BLaER1 treated with 17β-estradiol and CSF1 and Interleukin-3, amounts not matched to agents 10 nM and 100 nM (cell line): ENCODE data around the gene GHRHR.
A peak's percentile ranks its signal among the peaks of the same experiment; 100 is the strongest.

Source experiments
- H3K27ac ChIP-seq, 11 experiments: shearing (Covaris generic); formaldehyde crosslinking; 2 replicates each; pipeline ENCODE4 v1.8.1; 2022
- H3K27me3 ChIP-seq, 11 experiments: shearing (Covaris generic); formaldehyde crosslinking; 2 replicates each; pipeline ENCODE4 v1.8.1; 2022
- H3K36me3 ChIP-seq, 11 experiments: shearing (Covaris generic); formaldehyde crosslinking; 2 replicates each; pipeline ENCODE4 v1.8.1; 2022
- H3K4me1 ChIP-seq, 10 experiments: shearing (Covaris generic); formaldehyde crosslinking; 2 replicates each; pipeline ENCODE4 v1.8.1; 2022
- H3K4me2 ChIP-seq, 11 experiments: shearing (Covaris generic); formaldehyde crosslinking; 2 replicates each; pipeline ENCODE4 v1.8.1; 2022
- H3K4me3 ChIP-seq, 10 experiments: shearing (Covaris generic); formaldehyde crosslinking; 2 replicates each; pipeline ENCODE4 v1.8.1; 2022
- H3K9ac ChIP-seq, 11 experiments: shearing (Covaris generic); formaldehyde crosslinking; 2 replicates each; pipeline ENCODE4 v1.8.1; 2022
- H3K9me3 ChIP-seq, 11 experiments: shearing (Covaris generic); formaldehyde crosslinking; replicated peaks in 1 of 11; 2 replicates each; pipeline ENCODE4 v1.8.1; 2022
- H4K20me1 ChIP-seq, 11 experiments: shearing (Covaris generic); formaldehyde crosslinking; 2 replicates each; pipeline ENCODE4 v1.8.1; 2022
- Cebpa-rat ChIP-seq, 11 experiments: shearing (Covaris generic); IDR thresholded peaks; 2 replicates each; pipeline ENCODE4 v1.8.1; 2022

Gene GHRHR

DNA sequence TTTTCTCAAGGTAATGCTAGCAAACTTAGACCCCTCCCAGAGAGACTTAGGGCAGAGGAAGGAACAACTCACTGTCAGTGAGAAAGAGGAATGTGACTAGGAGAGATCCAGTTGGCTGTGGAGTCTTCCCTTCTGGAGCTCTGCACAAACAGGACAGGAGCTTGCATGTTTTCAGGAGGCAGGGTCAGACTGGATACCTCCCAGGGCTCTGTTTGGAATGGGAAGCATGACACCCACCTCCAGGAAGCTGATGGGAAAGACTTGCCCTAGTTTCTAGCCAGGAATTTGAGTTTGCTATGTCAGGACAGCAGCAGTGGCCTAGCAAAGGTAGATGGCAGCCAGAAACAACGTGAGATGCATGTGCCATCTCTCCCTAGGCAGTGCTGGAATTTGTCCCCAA is 40.6 kb downstream of the GHRHR start:
- no peaks in the 10 kb centered on the region for H3K27me3 ChIP-seq
- H3K27ac ChIP-seq: no peak overlapping the region
- no peak overlapping the region for H3K4me3 ChIP-seq
- no peak for TF ChIP-seq Cebpa-rat (IDR thresholded peaks at IDR 0.05)
- no peaks in the 10 kb centered on the region; a peak in 1 of 22 replicates for H4K20me1 ChIP-seq
- peaks cover 12 to 33% (median 18%) of the 10 kb centered on the region in 10 experiments for H3K4me1 ChIP-seq
- no peaks in the 10 kb centered on the region for H3K36me3 ChIP-seq
- H3K4me2 ChIP-seq: no peak overlapping the region
- H3K9me3 ChIP-seq: 0 out of 22 replicates have a peak, but pooled peaks cover 0 to 4% (median 0%) of the 10 kb centered on the region in 11 experiments
- H3K9ac ChIP-seq: no peak overlapping the region

DNA sequence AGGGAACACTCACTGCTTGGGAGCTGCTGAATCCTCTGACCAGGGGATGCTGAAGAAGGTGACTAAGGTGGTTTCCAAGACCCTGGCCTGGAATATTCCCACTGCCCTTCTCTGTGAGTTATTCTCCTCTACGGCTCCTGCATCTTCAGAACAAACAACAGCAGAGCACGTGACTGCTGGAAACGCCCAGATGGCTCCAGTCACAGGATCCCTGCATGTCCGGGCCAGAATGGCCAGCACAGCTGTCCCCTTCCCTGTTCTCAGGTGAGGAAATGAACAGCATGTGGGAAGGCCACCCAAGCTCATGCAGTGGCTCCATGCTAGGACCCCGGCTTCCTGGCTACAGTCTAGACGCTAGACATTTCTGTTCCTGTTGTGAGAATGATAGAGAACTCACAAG is 43.1 kb downstream of the GHRHR start:
- H3K27ac ChIP-seq: no peak overlapping the region
- H3K27me3 ChIP-seq: no peaks in the 10 kb centered on the region
- TF ChIP-seq Cebpa-rat (IDR thresholded peaks at IDR 0.05): no peak
- peaks cover 0 to 13% (median 8%) of the 10 kb centered on the region in 11 experiments; a peak in 8 of 22 replicates for H3K9me3 ChIP-seq
- H3K4me3 ChIP-seq: no peak overlapping the region
- peaks cover 7 to 10% (median 8%) of the 10 kb centered on the region in 10 experiments for H3K4me1 ChIP-seq
- no peak overlapping the region for H3K9ac ChIP-seq
- no peak overlapping the region for H3K4me2 ChIP-seq
- H3K36me3 ChIP-seq: no peaks in the 10 kb centered on the region
- H4K20me1 ChIP-seq: no peaks in the 10 kb centered on the region; a peak in 1 of 22 replicates

DNA sequence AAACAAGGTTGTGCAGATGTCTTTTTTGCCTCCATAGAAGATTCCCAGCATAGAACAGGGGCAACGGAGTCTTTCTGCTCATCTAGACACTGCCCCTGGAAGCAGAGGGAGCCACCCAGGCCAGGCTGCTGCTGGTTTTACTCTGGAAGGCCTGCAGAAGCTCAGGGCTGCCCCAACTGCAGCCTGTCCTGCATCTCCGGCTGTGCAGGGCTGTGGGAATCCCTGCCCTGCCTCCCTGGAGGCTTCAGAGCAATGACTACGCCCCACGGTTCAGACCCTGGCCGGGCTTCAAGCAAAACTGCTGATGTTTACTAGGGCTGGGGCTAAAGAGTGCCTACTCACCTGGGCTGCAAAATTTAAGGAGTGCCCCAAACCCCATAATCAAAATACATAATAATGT is 43.9 kb downstream of the GHRHR start:
- no peak overlapping the region for H3K4me2 ChIP-seq
- no peaks in the 10 kb centered on the region for H3K27me3 ChIP-seq
- H3K36me3 ChIP-seq: no peaks in the 10 kb centered on the region
- no peaks in the 10 kb centered on the region; a peak in 1 of 22 replicates for H4K20me1 ChIP-seq
- H3K9me3 ChIP-seq: peaks cover 0 to 16% (median 8%) of the 10 kb centered on the region in 11 experiments; a peak in 8 of 22 replicates
- peaks cover 0 to 2% (median under 1%) of the 10 kb centered on the region in 10 experiments; a peak in 11 of 20 replicates for H3K4me1 ChIP-seq
- H3K4me3 ChIP-seq: no peak overlapping the region
- no peak overlapping the region for H3K9ac ChIP-seq
- no peak overlapping the region for H3K27ac ChIP-seq
- no peak for TF ChIP-seq Cebpa-rat (IDR thresholded peaks at IDR 0.05)

GRCh38 chr7:31014826-31015225 is 51.1 kb downstream of the GHRHR start:
- TF ChIP-seq Cebpa-rat (IDR thresholded peaks at IDR 0.05): no peak
- no peak overlapping the region for H3K4me3 ChIP-seq

GRCh38 chr7:31017032-31017675 is 53.4 kb downstream of the GHRHR start:
- Histone ChIP-seq H3K4me3 (no peak overlapping the region), H4K20me1 (no peaks in the 10 kb centered on the region; a peak in 1 of 22 replicates), H3K27me3 (no peaks in the 10 kb centered on the region), H3K4me1 (peaks cover 0 to 16% (median 4%) of the 10 kb centered on the region in 10 experiments; a peak in 9 of 20 replicates), H3K9me3 (peaks cover 0 to under 1% (median 0%) of the 10 kb centered on the region in 11 experiments; a peak in 3 of 22 replicates), H3K4me2 (peak overlapping the region in 1 of 11 experiments; percentile 15; a peak in 1 of 22 replicates), H3K27ac (no peak overlapping the region), H3K9ac (no peak overlapping the region), H3K36me3 (no peaks in the 10 kb centered on the region)
- TF ChIP-seq Cebpa-rat (IDR thresholded peaks at IDR 0.05): no peak

More at GRCh38 chr7:31014826-31015225, 51.1 kb downstream of the GHRHR start:
- H3K36me3 ChIP-seq: no peaks in the 10 kb centered on the region
- peaks cover 0 to 16% (median 8%) of the 10 kb centered on the region in 11 experiments; a peak in 8 of 22 replicates for H3K9me3 ChIP-seq
- no peak overlapping the region for H3K9ac ChIP-seq
- H3K27me3 ChIP-seq: no peaks in the 10 kb centered on the region
- no peak overlapping the region for H3K4me2 ChIP-seq
- H3K27ac ChIP-seq: no peak overlapping the region
- peaks cover 0 to 15% (median 4%) of the 10 kb centered on the region in 10 experiments; a peak in 9 of 20 replicates for H3K4me1 ChIP-seq
- H4K20me1 ChIP-seq: no peaks in the 10 kb centered on the region

- Histone ChIP-seq H3K27ac (no peak overlapping the region), H3K4me3 (no peak overlapping the region), H3K4me1 (peaks cover 0 to 16% (median 5%) of the 10 kb centered on the region in 10 experiments; a peak in 11 of 20 replicates), H3K36me3 (no peaks in the 10 kb centered on the region), H4K20me1 (no peaks in the 10 kb centered on the region; a peak in 1 of 22 replicates), H3K27me3 (no peaks in the 10 kb centered on the region), H3K4me2 (0 out of 22 replicates have a peak overlapping the region, but pooled peaks of 1 of the 11 experiments have one; percentile 15), H3K9me3 (no peaks in the 10 kb centered on the region), H3K9ac (no peak overlapping the region)
- TF ChIP-seq Cebpa-rat (IDR thresholded peaks at IDR 0.05): no peak
Observed at GRCh38 chr7:31017721-31018120, 54.0 kb downstream of the GHRHR start.

DNA sequence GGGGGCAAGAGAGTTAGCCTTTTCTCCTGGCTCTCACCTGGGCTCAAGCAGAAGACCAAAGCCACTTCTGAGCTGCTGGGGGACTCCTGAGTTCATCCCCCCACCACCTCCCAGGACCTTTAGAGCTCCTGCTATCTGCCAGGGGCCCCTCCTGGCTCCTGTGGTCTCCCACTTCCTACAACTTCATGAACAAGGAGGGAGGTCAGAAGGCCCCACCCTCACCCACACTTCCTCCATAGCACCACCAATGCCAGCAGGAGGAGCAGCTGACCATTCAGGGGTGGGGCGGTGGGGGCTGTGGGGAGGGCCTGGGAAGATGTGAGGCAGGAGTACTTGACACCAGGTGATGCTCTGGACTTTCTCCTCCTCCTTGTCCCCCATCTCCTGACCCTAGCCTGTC is 55.8 kb downstream of the GHRHR start:
- Histone ChIP-seq H3K27me3 (no peaks in the 10 kb centered on the region), H4K20me1 (no peaks in the 10 kb centered on the region; a peak in 1 of 22 replicates), H3K9ac (no peak overlapping the region), H3K36me3 (no peaks in the 10 kb centered on the region), H3K4me2 (peak overlapping the region in 6 of 11 experiments; percentile 21 to 59 (median 41); a peak in 8 of 22 replicates), H3K4me3 (no peak overlapping the region), H3K27ac (no peak overlapping the region), H3K9me3 (peaks cover 0 to 7% (median 0%) of the 10 kb centered on the region in 11 experiments; a peak in 1 of 22 replicates), H3K4me1 (peaks cover 5 to 25% (median 15%) of the 10 kb centered on the region in 10 experiments; a peak in 17 of 20 replicates)
- TF ChIP-seq Cebpa-rat (IDR thresholded peaks at IDR 0.05): no peak

DNA sequence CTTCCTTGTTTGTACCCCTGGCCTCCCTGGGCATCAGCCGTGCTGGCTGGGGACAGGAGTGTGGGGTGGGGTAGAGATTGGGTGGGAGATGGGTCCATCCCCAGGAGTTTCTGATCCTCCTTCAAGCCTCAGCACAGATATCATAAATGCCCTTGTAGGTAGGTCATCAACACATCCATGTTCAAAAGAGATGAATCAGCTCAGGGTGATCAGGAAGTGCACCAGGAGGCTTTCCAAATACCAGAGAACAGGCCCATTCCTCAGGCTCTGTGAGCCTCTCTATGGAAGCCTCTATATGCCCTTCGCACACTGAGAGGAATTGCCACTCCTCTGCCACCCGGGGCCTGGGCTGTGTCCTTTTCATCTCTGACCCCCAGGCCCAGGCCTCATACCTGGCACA is 56.4 kb downstream of the GHRHR start:
- H3K9me3 ChIP-seq: peaks cover 0 to 8% (median 0%) of the 10 kb centered on the region in 11 experiments; a peak in 1 of 22 replicates
- no peak overlapping the region for H3K9ac ChIP-seq
- no peak for TF ChIP-seq Cebpa-rat (IDR thresholded peaks at IDR 0.05)
- H3K4me2 ChIP-seq: no peak overlapping the region
- peaks cover 5 to 25% (median 16%) of the 10 kb centered on the region in 10 experiments; a peak in 17 of 20 replicates for H3K4me1 ChIP-seq
- H3K27me3 ChIP-seq: no peaks in the 10 kb centered on the region
- no peak overlapping the region for H3K27ac ChIP-seq
- H3K4me3 ChIP-seq: no peak overlapping the region
- no peaks in the 10 kb centered on the region; a peak in 1 of 22 replicates for H4K20me1 ChIP-seq
- no peaks in the 10 kb centered on the region for H3K36me3 ChIP-seq

DNA sequence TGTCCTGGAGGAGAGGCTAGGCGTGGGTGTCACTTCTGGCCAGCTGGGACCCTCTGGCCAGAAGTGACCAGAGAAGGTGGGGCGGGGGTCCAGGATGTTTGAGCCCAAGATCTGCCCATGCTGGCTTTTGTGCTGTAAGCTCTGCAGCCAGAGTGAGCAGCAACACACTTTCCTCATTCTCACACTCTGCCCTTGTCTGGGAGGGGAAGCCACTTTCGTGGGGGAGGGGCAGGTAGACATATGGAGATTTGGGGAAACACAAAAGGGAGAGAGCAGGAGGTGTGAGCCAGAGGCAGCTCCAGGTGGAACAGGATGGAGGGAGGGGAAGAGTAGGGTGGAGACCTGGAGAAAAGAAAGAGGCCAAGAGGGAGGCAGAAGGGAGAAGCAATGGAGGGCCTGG is 56.9 kb downstream of the GHRHR start:
- Histone ChIP-seq H3K9ac (no peak overlapping the region), H3K9me3 (peaks cover 0 to 8% (median 0%) of the 10 kb centered on the region in 11 experiments; a peak in 1 of 22 replicates), H3K27ac (no peak overlapping the region), H4K20me1 (no peaks in the 10 kb centered on the region; a peak in 1 of 22 replicates), H3K4me1 (peaks cover 5 to 25% (median 16%) of the 10 kb centered on the region in 10 experiments; a peak in 17 of 20 replicates), H3K4me3 (no peak overlapping the region), H3K36me3 (no peaks in the 10 kb centered on the region), H3K4me2 (no peak overlapping the region), H3K27me3 (no peaks in the 10 kb centered on the region)
- TF ChIP-seq Cebpa-rat (IDR thresholded peaks at IDR 0.05): no peak
